Stimulated activated CD4-positive, alpha-beta T cell treated with anti-CD3 and anti-CD28 coated beads, Interleukin-15, amount 100 ng/mL, for 24 hours (primary cell): ENCODE results near the gene SLC25A38.
A peak's percentile ranks its signal among the peaks of the same experiment; 100 is the strongest.
"Not testable (repeated sequence)": the region's sequence is repeated elsewhere in the genome, so short reads cannot be mapped to it uniquely, and the experiment has no call there.

Source experiments
- DNase-seq: peaks from one replicate; pipeline ENCODE4 v3.0.0-alpha.2; 2020

SLC25A38 gene, protein sequence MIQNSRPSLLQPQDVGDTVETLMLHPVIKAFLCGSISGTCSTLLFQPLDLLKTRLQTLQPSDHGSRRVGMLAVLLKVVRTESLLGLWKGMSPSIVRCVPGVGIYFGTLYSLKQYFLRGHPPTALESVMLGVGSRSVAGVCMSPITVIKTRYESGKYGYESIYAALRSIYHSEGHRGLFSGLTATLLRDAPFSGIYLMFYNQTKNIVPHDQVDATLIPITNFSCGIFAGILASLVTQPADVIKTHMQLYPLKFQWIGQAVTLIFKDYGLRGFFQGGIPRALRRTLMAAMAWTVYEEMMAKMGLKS

DNA sequence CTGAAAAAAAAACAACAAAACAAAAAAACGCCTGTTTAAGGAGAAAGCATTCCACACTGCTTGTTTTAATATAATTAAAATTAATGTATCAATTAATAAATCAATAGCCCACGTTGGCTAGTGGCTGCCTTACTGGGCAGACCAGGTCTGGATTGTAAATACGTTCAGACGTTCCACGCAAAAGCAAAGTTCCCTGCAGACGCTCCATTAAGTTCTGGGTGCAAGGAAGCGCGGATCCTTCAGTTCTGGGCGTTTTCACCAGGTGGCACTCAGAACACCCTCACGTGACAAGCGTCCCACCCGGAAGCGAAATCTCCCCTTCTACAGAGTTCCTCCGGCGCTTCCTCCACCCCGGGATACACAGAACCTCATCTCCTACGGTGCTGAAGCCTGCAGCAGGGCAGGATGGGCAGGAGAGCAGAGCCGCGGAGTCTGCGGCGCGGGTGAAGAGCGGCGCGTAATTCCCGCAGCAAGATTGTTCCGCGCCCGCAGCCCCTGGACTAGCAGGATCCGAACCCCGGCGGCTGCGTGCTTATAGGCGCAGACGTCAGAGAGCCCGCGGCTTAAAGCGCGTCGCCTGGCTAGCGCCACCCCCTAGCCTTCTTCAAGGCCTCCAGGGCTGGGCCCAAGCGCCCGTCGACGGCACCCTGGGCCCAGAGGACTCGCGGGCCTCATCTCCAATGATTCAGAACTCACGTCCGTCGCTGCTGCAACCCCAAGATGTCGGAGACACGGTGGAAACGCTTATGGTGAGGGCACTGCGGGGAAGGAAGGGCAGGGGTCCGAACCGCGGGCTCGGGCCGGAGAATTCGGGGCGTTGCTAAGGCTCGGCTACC, at the start of gene SLC25A38:
Gene SLC25A38, plus strand, starts transcription at position 326 of the 836 bp plus-strand sequence. Its CDS starts 355 bp downstream, at position 681.
- peak; percentile 89 for DNase-seq

DNA sequence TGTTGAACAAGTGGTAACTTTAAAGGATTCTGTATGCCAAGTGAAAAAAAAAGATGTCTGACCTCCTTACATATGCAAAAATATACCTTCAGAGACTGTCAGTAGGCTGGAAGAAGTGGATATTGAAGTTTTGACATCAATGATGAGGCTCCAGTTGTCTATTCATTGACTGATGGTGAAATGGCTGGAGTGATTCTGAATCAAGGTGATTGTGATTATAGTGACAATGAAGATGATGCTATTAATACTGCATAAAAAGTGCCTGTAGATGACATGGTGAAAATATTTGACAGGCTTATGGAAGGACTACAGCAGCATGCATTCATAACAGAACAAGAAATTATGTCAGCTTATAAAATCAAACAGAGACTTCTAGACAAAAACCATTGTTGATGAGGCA, 49.6 kb upstream of the SLC25A38 start:
- no peak for DNase-seq

DNA sequence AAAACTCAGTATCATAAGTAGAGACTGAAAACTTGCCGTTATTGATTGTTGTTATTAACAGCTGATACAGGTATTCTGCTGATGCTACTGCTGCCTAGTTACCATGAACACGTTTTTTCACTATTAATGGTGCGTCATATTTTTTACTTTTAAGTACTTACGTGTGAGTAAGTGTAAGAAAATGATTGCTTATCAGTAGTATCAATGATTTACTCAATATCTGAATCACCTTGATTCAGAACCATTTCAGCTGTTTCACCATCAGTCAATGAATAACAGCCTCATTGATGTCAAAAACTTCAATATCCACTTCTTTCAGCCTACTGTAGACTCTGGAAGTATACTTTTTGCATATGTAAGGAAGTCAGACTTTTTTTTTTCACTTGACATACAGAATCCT, 49.0 kb upstream of the SLC25A38 start:
- DNase-seq = no peak

DNA sequence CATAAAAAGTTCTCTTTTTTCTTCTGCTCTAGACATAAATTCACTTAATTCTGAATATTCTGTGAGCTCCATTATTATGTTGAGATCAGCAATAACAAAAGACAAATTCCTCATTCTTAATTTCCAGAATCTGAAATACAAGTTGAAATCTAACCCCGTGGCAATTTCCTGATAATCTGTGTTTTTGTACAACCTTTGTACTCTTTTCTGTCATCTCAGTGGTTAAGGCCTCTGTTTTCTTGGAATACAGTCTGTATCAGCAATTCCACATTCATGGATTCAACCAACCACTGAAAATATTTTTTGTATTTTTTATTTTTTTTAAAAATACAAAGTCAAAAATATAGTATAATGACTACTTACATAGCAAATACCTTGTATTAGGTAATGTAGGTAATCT, 45.0 kb upstream of the SLC25A38 start:
- DNase-seq = no peak

DNA sequence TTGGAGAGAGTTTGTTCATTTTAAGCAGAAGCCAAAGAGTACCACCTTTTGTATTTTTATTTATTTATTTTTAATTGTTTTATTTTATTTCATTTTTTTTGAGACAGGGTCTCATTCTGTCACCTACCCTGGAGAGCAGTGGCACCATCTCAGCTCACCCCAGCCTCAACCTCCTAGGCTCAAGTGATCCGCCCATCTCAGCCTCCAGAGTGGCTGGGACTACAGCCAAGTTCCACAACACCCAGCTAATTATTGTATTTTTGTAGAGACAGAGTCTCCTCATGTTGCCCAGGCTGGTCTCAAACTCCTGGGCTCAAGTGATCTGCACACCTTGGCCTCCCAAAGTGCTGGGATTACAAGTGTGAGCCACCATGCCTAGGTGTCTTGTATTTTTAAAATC, 44.1 kb upstream of the SLC25A38 start:
- no peak for DNase-seq

DNA sequence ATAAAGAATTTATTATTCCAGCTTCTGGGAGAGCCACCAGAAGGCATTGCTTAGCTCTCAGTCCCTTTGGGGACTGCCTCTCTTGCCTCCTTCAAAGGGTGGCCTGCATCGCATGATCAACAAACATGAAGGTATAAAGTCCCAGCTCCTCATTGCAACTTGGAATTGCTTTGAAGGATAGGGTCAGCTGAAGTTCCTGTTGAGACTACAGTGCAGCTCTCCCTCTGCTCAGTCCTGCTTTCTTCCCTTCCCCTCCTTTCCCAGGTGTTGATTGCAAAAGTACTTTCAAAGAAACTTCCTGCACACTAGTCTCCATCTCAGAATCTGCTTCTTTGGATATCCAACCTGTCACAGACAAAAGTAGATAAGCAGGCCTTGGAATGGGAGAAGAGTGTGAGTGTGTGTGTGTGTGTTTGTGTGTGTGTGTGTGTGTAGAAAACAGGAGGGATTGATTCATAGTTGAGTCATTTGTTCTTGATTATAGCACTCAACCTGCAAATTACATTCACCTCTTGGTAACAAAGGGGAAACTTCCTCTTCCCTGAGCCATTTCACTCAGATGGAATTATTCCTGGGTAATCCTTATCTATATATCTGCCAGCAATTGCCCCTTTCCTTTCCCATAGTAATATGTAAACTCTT, 40.0 kb upstream of the SLC25A38 start:
- no peak for DNase-seq

DNA sequence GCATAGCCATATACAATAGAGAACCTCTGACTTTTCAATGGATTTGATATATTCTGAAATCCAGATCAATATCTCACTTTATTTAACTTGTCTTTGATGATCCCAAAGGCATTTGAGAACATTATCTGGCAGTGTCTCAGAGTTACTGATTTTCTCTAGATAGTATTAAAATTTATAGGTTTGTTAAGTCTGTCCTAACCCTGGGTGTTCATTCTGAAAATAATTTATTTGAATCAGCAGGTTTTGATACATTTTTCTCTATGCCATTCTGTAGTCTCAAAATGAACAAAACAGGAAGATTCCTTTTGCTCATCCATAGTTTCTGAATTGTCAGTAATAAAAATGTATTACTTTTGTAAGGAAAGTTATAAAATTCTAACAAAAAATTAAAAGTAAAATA, 39.4 kb upstream of the SLC25A38 start:
- no peak for DNase-seq

DNA sequence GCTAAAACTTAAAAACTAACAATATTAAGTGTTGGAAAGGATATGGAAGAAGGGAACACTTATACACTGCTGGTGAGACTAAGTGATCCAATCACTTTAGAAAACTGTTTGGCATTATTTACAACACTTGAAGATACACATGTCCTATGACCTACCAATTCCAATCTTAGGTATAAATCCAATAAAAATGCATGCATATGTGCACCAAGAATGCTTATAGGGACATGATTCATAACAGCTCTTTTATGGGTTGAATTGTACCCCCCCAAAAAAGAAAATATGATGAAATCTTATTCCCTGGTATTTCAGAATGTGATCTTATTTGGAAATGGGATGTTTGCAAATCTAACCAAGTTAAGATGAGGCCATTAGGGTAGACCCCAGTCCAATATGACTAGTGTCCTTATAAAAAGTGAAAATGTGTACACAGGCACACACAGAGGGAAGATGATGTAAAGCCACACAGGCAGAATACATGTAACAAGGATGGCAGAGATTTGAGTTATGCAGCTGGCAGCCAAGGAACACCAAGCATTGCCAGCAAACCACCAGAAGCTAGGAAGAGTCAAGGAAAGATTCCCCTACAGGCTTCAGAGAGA, 38.3 kb upstream of the SLC25A38 start:
- DNase-seq = no peak

DNA sequence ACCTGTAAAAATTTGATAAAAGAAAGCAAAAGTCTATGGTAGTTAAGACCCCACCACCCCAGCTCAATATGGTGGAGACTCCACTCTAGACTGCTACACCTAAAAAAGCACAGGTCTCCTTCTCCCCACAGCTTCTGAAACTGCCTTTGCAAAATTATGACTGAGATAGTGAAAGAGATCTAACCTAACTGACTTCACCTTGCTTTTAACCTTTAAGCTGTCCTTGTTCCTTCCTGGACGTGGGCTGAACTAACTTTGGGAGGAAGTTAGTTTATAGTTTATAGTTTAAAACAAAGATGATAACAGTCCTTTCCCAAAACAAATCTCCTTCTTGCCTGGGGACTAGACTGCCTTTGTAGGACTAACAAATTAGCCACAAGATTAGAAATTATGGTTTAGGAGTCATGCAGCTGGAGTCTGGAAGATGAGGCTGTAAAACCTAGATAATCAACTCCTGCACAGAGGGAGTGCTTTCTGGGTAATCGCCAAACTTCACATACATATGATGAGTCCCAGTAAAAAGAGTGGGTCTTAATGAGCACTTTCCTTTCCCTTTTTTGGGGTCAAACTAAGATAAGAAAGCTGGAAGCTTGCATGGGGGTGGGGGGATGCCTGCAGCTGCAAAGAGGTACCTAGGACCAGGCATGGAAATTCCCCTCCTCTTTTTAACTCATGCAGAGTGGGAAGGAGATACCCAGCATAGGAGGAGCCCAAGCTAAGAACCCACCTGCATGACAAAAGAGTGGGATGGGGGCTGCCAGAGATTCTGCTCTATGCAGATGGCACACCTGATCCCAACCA, 36.2 kb upstream of the SLC25A38 start:
- DNase-seq = no peak

DNA sequence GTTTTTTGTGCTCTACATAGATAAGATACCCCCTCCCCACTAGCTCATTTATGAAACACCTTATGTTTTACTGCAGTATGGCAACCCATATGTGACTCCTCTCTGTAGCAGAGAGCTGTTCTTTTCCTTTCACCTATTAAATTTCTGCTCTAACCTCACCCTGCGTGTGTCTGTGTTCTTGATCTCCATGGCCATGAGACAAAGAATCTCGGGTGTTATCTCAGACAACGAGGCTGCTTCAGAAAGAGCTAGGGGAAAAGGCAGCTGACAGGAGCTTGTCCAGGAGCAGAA, 35.6 kb upstream of the SLC25A38 start:
- DNase-seq = no peak

DNA sequence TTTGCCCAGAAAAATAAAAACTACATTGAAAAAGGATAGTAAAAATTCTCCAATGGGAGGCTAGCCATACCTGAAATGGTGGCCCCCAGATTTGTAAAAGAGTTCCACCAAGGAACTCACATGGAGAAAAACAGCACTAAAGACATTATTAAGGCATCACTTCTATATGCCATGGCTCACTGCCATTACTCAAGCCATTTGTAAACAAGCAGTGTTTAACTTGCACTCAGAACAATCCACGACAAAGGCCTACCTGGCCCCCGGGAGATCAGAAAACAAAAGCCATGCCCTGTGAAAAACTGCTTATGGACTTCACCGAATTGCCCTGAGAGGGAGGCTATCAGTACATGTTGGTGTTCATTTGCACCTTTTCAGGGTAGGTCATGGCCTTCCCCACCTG, 34.1 kb upstream of the SLC25A38 start:
- DNase-seq = no peak

DNA sequence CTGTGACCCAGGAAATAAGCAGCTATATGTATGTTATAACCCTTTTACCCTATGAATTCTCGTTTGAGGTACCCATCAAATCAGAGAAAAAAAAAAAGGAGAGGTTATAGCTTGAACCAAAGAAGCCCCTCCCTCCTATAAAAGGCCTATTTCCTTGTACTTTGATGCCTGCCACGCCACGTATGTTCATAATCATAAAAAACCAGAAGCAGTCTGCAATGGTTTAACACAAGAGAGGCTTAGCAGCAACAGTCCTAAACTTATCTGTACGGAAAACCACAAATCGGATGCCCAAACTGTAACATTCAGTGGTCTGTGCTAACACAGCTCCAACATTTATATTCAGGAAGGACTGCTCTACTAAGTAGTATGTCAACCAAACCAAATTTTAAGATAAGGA, 32.5 kb upstream of the SLC25A38 start:
- no peak for DNase-seq

DNA sequence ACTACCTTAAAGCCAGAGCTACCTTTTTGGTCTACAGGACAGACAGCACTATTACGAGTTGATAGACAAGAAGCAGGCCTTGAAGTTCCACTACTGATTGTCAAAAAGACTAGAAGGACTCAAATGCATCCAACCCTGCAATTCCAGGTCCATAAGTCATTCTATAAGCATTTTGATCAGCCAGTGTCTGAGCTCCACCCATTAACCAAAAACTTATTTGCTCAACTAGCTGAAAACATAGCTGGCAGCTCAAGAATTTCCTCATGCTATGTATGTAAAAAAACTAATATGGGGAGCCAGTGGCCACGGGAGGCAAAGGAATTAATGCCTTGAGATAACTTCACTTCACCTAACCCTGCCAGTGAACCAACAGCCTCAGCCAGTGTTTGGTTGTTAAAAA, 32.0 kb upstream of the SLC25A38 start:
- DNase-seq = not testable (repeated sequence)

DNA sequence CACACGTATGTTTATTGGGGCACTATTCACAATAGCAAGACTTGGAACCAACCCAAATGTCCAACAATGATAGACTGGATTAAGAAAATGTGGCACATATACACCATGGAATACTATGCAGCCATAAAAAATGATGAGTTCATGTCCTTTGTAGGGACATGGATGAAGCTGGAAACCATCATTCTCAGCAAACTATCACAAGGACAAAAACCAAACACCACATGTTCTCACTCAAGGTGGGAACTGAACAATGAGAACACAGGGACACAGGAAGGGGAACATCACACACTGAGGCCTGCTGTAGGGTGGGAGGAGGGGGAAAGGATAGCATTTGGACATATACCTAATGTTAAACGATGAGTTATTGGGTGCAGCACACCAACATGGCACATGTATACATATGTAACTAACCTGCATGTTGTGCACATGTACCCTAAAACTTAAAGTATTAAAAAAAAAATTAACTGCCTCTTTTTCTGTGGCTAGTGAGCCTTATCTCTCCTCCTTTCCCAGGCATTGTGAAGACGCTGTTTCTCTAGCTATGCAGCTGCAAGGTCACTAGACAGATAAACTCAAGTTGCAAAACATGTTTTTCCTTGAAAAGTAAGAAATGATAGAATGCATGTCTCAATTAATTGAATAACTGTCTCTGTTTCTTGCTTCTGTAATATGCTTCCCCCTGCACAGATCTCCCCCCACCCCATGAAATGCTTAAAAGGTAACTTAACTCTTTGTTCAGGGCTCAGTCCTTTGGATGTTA, 29.8 kb upstream of the SLC25A38 start:
- DNase-seq = not testable (repeated sequence)

DNA sequence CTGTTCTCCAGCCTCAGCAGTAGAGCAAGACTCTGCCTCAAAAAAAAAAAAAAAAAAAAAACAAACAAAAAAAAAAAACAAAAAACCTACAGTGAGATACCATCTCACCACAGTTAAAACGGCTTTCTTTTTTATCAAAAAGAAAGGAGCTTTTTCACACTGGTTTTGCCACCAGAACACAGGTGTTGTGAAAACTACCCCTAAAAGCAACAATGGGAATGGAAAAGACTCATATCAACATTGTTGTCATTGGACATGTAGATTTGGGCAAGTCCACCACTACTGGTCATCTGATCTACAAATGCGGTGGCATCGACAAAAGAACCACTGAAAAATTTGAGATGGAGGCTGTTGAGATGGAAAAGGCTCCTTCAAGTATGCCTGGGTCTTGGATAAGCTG, 24.8 kb upstream of the SLC25A38 start:
- no peak for DNase-seq

DNA sequence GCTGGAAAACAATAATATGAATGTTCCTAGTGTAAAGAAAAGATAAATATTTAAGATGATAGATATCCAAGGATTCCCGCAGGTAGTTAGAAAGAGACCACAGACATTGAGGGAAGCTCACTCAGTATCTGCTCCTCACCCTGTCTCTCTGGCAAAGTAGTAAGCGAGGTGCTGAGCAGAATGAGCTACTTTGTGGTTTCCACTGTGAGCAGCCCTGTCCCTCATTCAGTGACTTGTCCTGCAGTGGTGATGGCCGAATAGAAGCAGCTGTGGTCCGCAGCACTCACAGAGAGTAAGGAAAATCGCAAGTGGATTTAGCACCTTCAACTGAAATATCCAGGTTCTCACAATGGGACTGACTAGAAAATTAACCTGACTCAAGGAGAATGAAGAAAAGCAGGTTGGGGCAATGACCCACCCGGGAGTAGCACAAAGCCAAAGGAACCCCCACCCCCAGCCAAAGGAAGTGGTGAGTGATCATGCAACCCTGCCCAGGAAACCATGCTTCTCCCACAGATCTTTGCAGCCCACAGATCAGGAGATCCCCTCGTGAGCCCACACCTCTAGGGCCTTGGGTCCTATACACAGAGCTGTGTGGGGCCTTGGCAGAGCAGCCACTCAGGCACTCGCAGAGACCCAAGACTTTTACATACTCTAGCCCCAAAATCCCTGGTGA, 21.8 kb upstream of the SLC25A38 start:
- peak; percentile 50 for DNase-seq

DNA sequence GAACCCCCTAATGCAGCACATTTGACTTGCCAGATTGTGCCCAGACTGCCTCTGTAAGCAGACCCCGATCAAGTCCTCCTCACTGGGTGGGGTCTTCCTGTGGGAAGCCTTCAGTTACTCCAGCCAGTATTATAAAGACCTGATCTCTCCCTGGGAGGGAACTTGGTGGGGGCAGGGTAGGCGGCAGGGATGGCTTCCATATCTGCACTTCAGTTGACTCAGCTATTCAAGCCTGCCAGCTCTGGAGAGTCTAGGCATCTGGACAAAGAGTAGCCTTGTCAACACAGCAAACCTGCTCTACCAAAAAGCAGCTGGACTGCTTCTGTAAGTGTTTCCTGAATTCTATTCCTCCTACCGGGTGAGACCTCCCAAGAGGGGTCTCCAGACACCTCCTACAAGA, 21.0 kb upstream of the SLC25A38 start:
- no peak for DNase-seq

DNA sequence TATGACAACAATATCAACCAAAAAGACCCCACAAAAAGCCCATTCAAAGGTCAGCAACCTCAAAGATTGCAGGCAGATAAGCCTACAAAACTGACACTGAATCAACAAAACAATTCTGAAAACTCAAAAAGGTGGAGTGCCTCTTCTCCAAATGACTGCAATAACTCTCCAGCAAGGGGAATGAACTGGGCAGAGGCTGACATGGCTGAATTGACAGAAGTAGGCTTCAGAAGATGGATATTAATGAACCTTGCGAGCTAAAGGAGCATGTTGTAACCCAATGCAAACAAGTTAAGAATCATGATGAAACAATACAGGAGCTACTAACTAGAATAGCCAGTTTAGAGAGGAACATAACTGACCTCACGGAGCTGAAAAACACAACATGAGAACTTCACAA, 20.4 kb upstream of the SLC25A38 start:
- DNase-seq = no peak

DNA sequence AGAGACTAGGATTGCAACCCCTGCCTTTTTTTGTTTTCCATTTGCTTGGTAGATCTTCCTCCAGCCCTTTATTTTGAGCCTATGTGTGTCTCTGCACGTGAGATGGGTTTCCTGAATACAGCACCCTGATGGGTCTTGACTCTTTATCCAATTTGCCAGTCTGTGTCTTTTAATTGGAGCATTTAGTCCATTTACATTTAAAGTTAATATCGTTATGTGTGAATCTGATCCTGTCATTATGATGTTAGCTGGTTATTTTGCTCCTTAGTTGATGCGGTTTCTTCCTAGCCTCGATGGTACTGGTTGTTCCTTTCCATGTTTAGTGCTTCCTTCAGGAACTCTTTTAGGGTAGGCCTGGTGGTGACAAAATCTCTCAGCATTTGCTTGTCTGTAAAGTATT, 12.7 kb upstream of the SLC25A38 start:
- DNase-seq = not testable (repeated sequence)

DNA sequence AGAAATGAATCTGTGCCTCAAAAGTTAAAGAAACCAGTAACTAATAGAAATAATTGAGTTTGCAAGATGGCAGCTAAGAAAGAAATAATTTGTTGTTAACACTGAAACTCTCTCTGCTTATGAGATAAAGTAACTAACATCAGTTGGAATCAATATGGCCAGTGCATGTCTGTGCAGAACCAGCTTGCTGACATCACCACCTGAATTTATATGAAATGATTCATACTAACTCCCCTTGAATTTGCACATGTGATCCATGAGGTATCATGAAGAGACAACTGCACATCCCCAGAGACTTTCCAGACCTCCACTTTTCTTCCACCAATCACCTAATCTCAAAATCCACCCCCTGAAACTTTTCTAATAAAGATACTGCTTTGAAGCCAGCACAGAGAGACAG, 10.3 kb upstream of the SLC25A38 start:
- no peak for DNase-seq

DNA sequence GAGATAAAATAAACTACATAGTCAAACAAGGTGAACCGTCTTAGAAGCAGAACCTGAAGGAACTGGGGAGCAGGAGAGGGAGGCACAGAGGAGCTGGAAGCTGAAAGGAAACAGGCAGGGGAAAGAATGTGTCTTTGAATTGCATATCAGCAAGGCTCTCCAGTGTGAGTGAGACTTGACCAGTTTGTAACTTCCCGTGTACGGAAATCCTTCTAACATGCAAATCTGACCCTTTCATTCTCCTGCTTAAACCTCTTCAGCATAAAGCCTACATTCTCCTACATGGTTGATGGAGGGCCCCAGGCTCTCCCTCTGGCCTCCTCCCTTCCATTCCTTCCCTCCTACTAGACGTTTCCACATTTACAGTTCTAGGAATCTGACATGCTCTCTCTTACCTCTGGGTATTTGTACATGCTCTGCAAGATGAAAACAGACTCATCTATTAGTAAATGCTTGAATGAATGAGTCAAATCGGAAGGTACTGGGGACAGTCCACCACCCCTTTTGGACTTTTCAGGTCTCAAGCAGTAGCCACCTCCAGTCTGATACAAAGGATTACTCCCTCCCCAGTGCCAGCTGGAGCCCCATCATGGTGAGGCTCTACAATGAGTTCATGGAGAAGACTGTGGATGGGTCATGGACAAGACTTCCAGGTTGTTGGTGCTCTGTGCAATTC, 6.1 kb upstream of the SLC25A38 start:
- no peak for DNase-seq
